ENCODE results near the gene ARHGAP22.

DNA sequence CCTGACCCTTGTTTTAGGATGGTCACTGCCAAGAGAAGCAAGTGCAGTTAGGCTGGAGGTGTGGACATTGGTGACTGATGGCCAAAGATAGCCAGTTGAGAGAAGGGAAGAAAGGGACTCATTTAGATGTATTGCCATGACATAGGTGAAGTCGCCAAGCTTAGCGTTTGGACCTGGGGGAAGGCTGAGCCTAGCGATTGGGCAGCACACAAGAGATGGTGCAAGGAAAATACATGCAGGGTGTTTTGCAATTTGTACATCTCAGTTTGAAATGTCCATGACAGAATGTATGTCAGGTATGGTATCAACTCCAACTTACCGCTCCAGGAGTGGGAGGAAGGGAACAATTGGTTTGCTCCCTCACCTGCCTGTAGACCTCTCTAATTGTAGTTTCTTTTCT, 164.1 kb downstream of the ARHGAP22 start:
- TF ChIP-seq, protein P1, sequence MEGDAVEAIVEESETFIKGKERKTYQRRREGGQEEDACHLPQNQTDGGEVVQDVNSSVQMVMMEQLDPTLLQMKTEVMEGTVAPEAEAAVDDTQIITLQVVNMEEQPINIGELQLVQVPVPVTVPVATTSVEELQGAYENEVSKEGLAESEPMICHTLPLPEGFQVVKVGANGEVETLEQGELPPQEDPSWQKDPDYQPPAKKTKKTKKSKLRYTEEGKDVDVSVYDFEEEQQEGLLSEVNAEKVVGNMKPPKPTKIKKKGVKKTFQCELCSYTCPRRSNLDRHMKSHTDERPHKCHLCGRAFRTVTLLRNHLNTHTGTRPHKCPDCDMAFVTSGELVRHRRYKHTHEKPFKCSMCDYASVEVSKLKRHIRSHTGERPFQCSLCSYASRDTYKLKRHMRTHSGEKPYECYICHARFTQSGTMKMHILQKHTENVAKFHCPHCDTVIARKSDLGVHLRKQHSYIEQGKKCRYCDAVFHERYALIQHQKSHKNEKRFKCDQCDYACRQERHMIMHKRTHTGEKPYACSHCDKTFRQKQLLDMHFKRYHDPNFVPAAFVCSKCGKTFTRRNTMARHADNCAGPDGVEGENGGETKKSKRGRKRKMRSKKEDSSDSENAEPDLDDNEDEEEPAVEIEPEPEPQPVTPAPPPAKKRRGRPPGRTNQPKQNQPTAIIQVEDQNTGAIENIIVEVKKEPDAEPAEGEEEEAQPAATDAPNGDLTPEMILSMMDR (IDR thresholded peaks at IDR 0.05; ENCODE audit: insufficient read depth, low read depth, low read length), result no peak
- no peak for TF ChIP-seq EZH2 (IDR thresholded peaks at IDR 0.05; ENCODE audit: insufficient read depth, low read length)

All from astrocyte (in vitro differentiated cells and primary cell).